Neural cell (in vitro differentiated cells): Measurements from ENCODE around the gene PLCD1. TPM values are rescaled to one million over a fixed set of nuclear protein-coding genes. Genes with fewer than 3 reads are reported as not detected.

Source experiments
- H2AFZ ChIP-seq: fragments of 200-600, 300-800 bp; sonication (generic), shearing (Covaris generic); 2 replicates; pipeline ENCODE4 v1.6.0; 2014; ENCODE audit warnings: low read depth, mild to moderate bottlenecking, antibody characterized with exemption, low read length, moderate library complexity
- H3F3A ChIP-seq: fragments of 200-600 bp; shearing (Covaris generic); 2 replicates; pipeline ENCODE4 v1.6.1; 2016; ENCODE audit warnings: mild to moderate bottlenecking, moderate library complexity, mixed read lengths, antibody characterized with exemption, low read length; ENCODE audit not compliant: insufficient read depth, poor library complexity, severe bottlenecking
- H3K27ac ChIP-seq: fragments of 200-600, 300-800 bp; sonication (generic), shearing (Covaris generic); 2 replicates; pipeline ENCODE4 v1.5.1; 2014; ENCODE audit warnings: mild to moderate bottlenecking, low read length, moderate library complexity
- H3K27me3 ChIP-seq: fragments of 300-800, 200-600 bp; sonication (generic), shearing (Covaris generic); 2 replicates; pipeline ENCODE4 v1.6.0; 2014; ENCODE audit warnings: mild to moderate bottlenecking, low read depth, low read length, moderate library complexity; ENCODE audit not compliant: insufficient read depth
- H3K36me3 ChIP-seq: fragments of 300-800, 200-600 bp; sonication (generic), shearing (Covaris generic); 2 replicates; pipeline ENCODE4 v1.5.1; 2014; ENCODE audit warnings: mild to moderate bottlenecking, antibody characterized with exemption, low read length, moderate library complexity; ENCODE audit not compliant: insufficient read depth
- H3K4me2 ChIP-seq: fragments of 300-800, 200-600 bp; sonication (generic), shearing (Covaris generic); 2 replicates; pipeline ENCODE4 v1.6.0; 2014; ENCODE audit warnings: mild to moderate bottlenecking, low read length
- H3K4me3 ChIP-seq: fragments of 300-800, 200-600 bp; sonication (generic), shearing (Covaris generic); 2 replicates; pipeline ENCODE4 v1.5.1; 2014; ENCODE audit warnings: mild to moderate bottlenecking, low read length, moderate library complexity
- H3K79me2 ChIP-seq: fragments of 200-600 bp; shearing (Covaris generic); replicated peaks from 2 replicates; pipeline ENCODE4 v1.6.0; 2014; ENCODE audit warnings: mild to moderate bottlenecking, low read length, moderate library complexity; ENCODE audit not compliant: insufficient read depth
- H3K9ac ChIP-seq: fragments of 300-800, 200-600 bp; sonication (generic), shearing (Covaris generic); 2 replicates; pipeline ENCODE4 v1.6.1; 2016; ENCODE audit warnings: mild to moderate bottlenecking, low read length, mixed read lengths
- H3K9me2 ChIP-seq: fragments of 200-600 bp; shearing (Covaris generic); 2 replicates; pipeline ENCODE4 v1.6.1; 2016; ENCODE audit warnings: mild to moderate bottlenecking, low read length, mixed read lengths; ENCODE audit not compliant: insufficient read depth
- H3K9me3 ChIP-seq: fragments of 200-600, 300-800 bp; sonication (generic), shearing (Covaris generic); 2 replicates; pipeline ENCODE4 v1.6.1; 2016; ENCODE audit warnings: mild to moderate bottlenecking, mixed run types, low read length, moderate library complexity, mixed read lengths
- H4K20me1 ChIP-seq: fragments of 200-600 bp; shearing (Covaris generic); 2 replicates; pipeline ENCODE4 v1.6.1; 2016; ENCODE audit warnings: mild to moderate bottlenecking, mixed run types; ENCODE audit not compliant: insufficient read depth
- CTCF ChIP-seq: fragments of 450-650 bp; IDR thresholded peaks from 2 replicates; pipeline ENCODE4 v1.5.1; 2014; ENCODE audit warnings: antibody characterized with exemption, mild to moderate bottlenecking, moderate library complexity; ENCODE audit not compliant: poor library complexity, severe bottlenecking
- EP300 ChIP-seq: fragments of 450-650 bp; conservative IDR thresholded peaks from 2 replicates; pipeline ENCODE4 v1.6.1; 2014; ENCODE audit warnings: antibody characterized with exemption, mild to moderate bottlenecking, moderate library complexity; ENCODE audit not compliant: poor library complexity, severe bottlenecking
- EZH2 ChIP-seq: fragments of 200-600, 300-800 bp; shearing (Covaris generic), sonication (generic); IDR thresholded peaks from 2 replicates; pipeline ENCODE4 v1.6.1; 2014; ENCODE audit warnings: antibody characterized with exemption, low read length, borderline replicate concordance, mild to moderate bottlenecking; ENCODE audit not compliant: insufficient read depth, poor library complexity, severe bottlenecking
- MXI1 ChIP-seq: fragments of 450-650 bp; conservative IDR thresholded peaks from 2 replicates; pipeline ENCODE4 v1.6.1; 2014; ENCODE audit warnings: antibody characterized with exemption, mild to moderate bottlenecking; ENCODE audit not compliant: poor library complexity, severe bottlenecking
- POLR2AphosphoS5 ChIP-seq: IDR thresholded peaks from 2 replicates; pipeline ENCODE4 v1.6.1; 2012
- RAD21 ChIP-seq: fragments of 450-650 bp; conservative IDR thresholded peaks from 2 replicates; pipeline ENCODE4 v1.6.1; 2014; ENCODE audit warnings: antibody characterized with exemption, mild to moderate bottlenecking, moderate library complexity
- REST ChIP-seq: IDR thresholded peaks from 2 replicates; pipeline ENCODE4 v1.6.1; 2012; ENCODE audit warnings: borderline replicate concordance
- SMC3 ChIP-seq: fragments of 450-650 bp; conservative IDR thresholded peaks from 2 replicates; pipeline ENCODE4 v1.6.1; 2014; ENCODE audit warnings: antibody characterized with exemption, mild to moderate bottlenecking, moderate library complexity; ENCODE audit not compliant: poor library complexity
- TAF1 ChIP-seq: IDR thresholded peaks from 2 replicates; pipeline ENCODE4 v1.6.1; 2012; ENCODE audit warnings: low read depth
- polyA plus RNA-seq: library from polyadenylated mRNA; depleted of rRNA; stranded (reverse); fragments of >200 nt; gene quantifications from 2 replicates; pipeline ENCODE4 v1.2.3, GENCODE V29; 2014

PLCD1 gene
- polyA plus RNA-seq, 1 donor from 2014 or later: 4.6 TPM

GRCh38 chr3:37964716-37965115 lies 64.7 kb downstream of the PLCD1 start:
- Histone ChIP-seq H3K9me3 (no peaks in the 10 kb centered on the region), H3K4me2 (no peak overlapping the region), H3F3A (no peaks in the 10 kb centered on the region), H3K27ac (no peak overlapping the region), H3K9me2 (no peaks in the 10 kb centered on the region), H3K27me3 (no peaks in the 10 kb centered on the region), H3K36me3 (no peaks in the 10 kb centered on the region), H3K9ac (no peak overlapping the region), H2AFZ (no peak overlapping the region), H3K79me2 (no peaks in the 10 kb centered on the region), H3K4me3 (no peak overlapping the region), H4K20me1 (no peaks in the 10 kb centered on the region)
- no peak for TF ChIP-seq POLR2AphosphoS5
- TF ChIP-seq SMC3: no peak
- TF ChIP-seq CTCF: no peak
- TF ChIP-seq EZH2: no peak
- TF ChIP-seq RAD21: no peak
- TF ChIP-seq MXI1: no peak
- TF ChIP-seq REST: no peak
- no peak for TF ChIP-seq TAF1

DNA sequence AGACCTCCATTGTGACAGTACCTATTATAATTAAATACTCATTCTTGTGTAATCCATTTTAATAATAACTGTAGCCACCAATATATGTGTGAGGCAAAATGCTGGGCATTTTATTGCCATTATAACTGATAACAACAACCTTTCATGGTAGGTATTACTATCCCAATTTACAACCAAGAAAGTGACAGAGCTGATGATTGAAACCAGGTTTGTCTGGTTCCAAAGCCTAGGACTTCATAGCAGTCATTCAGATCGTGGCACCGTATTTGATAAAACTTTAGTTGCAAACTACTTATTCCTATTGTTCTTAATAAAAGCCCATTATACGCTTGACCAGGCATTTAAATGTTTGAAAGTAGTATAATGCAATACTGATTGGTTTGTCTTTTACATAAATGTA lies 65.3 kb downstream of the PLCD1 start:
- no peaks in the 10 kb centered on the region for H4K20me1 ChIP-seq
- no peaks in the 10 kb centered on the region for H3K36me3 ChIP-seq
- no peak overlapping the region for H3K9ac ChIP-seq
- H3K27me3 ChIP-seq: no peaks in the 10 kb centered on the region
- TF ChIP-seq TAF1 (no peak), EZH2 (no peak), EP300 (no peak), MXI1 (no peak)
- no peak overlapping the region for H3K27ac ChIP-seq
- H3K79me2 ChIP-seq: no peaks in the 10 kb centered on the region
- H3K9me2 ChIP-seq: no peaks in the 10 kb centered on the region
- no peaks in the 10 kb centered on the region for H3F3A ChIP-seq
- H3K9me3 ChIP-seq: no peaks in the 10 kb centered on the region
- no peak overlapping the region for H2AFZ ChIP-seq
- H3K4me3 ChIP-seq: no peak overlapping the region
- no peak overlapping the region for H3K4me2 ChIP-seq

- H3K4me2 ChIP-seq: no peak overlapping the region
- no peaks in the 10 kb centered on the region for H3K36me3 ChIP-seq
- H3K4me3 ChIP-seq: no peak overlapping the region
- TF ChIP-seq EP300 (no peak), MXI1 (no peak), RAD21 (no peak), TAF1 (no peak), CTCF (no peak), POLR2AphosphoS5 (no peak), SMC3 (no peak)
- no peak overlapping the region for H2AFZ ChIP-seq
- no peaks in the 10 kb centered on the region for H3K27me3 ChIP-seq
- no peaks in the 10 kb centered on the region for H3K9me3 ChIP-seq
- no peak overlapping the region for H3K27ac ChIP-seq
- H3K9me2 ChIP-seq: no peaks in the 10 kb centered on the region
- H4K20me1 ChIP-seq: no peaks in the 10 kb centered on the region
- no peaks in the 10 kb centered on the region for H3K79me2 ChIP-seq
- no peak overlapping the region for H3K9ac ChIP-seq
- no peaks in the 10 kb centered on the region for H3F3A ChIP-seq
Observed at GRCh38 chr3:37963635-37964034, 65.8 kb downstream of the PLCD1 start.
